GM12872 (cell line): Measurements from ENCODE around the gene CPA3.

Experiments used
- CTCF ChIP-seq: IDR thresholded peaks from 3 replicates; pipeline ENCODE4 v1.5.1; 2011; ENCODE audit warnings: low read depth, mild to moderate bottlenecking, low read length, moderate library complexity; ENCODE audit not compliant: insufficient read depth

CPA3 gene

GRCh38 chr3:148865049-148865448 is at the start of gene CPA3:
TSS of gene CPA3 (plus strand) at chr3:148865296. CDS start at chr3:148865308, 12 bp downstream.
- no peak for TF ChIP-seq CTCF

- TF ChIP-seq CTCF, result no peak
Measured at GRCh38 chr3:148815316-148816110, 49.6 kb upstream of the CPA3 start.

- TF ChIP-seq CTCF, result no peak
Measured at GRCh38 chr3:148816427-148816826, 48.7 kb upstream of the CPA3 start.

GRCh38 chr3:148816981-148817525 is 48.0 kb upstream of the CPA3 start:
- no peak for TF ChIP-seq CTCF

GRCh38 chr3:148820361-148821245 is 44.5 kb upstream of the CPA3 start:
- no peak for TF ChIP-seq CTCF

GRCh38 chr3:148823026-148823425 is 42.1 kb upstream of the CPA3 start:
- TF ChIP-seq CTCF, result no peak

- no peak for TF ChIP-seq CTCF
Measured at GRCh38 chr3:148825476-148825875, 39.6 kb upstream of the CPA3 start.
